Posterior cingulate gyrus (tissue), 11 donors: Measurements from ENCODE around the gene PRKX.
"Not testable (repeated sequence)": the region's sequence is repeated elsewhere in the genome, so short reads cannot be mapped to it uniquely, and the experiment has no call there.

Source experiments
- DNase-seq, 10 donors: peaks; one replicate each; pipeline versions ENCODE4 v3.0.0 to v3.0.0-alpha.2; 2020 to 2021; ENCODE audit warnings: mixed read lengths in 3 of 10
- intact Hi-C: fragments of 100-400 bp; cut with DNase I; formaldehyde crosslinking; loops from one replicate; pipeline ENCODE4 v1.15.1; 2023

The PRKX gene

GRCh38 chrX:3589474-3589873, 124.0 kb downstream of the PRKX start:
- DNase-seq = no peak
- intact Hi-C loops = no loop called here

- no peak for DNase-seq
- intact Hi-C loops = no loop called here
These were observed 127.7 kb downstream of the PRKX start for GRCh38 chrX:3585719-3586118.

DNA sequence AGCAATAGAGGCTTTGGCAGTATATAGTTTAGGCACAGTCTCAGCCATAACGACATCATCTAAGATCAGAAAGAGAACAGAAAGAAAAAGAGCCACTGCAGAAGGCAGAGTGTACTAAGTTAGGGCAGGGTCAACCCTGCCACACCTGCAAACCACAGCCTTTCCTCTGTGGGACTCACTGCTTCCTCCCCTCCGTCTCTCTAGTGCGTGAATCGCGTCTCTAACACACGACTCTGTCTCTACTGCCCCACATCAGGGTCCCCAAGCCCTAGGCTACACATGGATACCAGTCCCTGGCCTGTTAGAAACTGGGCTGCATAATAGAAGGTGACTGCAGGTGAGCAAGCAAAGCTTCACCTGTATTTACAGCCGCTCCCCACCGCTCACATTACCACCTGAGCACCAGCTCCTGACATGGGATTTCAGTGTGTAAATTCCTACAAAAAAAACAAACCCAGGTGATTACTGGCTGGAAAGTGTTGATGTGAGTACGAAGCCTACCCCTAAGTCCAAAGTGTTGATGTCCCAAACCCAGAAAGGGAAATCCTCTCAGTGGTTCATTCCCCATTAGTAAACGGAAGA, 128.9 kb downstream of the PRKX start:
- no peak for DNase-seq

DNA sequence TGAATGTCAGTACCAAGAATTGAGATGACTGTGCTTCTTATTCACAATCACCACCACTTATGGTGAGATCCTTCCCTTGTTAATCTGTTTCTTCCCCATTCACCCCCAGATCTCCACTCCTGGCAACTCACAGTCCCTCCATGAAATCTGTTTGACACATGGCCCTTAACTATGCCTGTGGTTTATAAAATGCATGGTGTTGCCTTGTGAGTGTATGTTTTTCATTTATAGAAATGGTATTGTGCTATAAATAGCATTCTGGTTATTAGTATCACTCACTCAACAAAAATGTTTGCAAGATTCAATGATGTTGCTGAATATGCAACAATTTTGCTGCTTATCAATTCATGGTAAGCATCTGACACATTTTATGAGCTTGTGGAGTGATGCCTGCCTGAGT, 131.0 kb downstream of the PRKX start:
- intact Hi-C loops = no loop called here
- DNase-seq = no peak

More for the DNA sequence above, 128.9 kb downstream of the PRKX start:
- intact Hi-C loops = no loop called here

DNA sequence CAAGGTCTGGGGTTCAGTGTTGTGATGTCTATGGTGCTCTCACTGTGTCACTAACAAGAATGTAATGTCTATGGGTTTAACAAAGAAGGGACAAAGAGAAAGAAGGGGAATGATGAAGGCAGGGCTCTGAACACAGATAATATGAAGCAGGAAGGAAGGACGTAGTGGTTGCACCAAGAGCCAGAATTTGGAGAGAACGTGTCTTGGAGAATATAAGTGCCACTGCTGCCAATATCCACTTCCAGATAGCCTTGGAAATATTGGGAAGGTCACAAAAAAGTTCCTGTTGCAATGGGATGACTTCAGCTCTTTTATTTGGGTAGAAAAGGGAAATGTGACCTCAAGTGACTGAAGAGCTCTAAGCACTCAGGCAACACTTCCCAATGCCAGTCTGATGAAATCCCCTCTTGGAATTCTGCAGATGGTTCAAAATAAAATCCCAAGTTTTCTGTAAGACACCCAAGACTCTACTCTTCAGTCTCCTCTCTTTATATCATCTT, 131.8 kb downstream of the PRKX start:
- intact Hi-C loops = no loop called here
- DNase-seq = no peak

DNA sequence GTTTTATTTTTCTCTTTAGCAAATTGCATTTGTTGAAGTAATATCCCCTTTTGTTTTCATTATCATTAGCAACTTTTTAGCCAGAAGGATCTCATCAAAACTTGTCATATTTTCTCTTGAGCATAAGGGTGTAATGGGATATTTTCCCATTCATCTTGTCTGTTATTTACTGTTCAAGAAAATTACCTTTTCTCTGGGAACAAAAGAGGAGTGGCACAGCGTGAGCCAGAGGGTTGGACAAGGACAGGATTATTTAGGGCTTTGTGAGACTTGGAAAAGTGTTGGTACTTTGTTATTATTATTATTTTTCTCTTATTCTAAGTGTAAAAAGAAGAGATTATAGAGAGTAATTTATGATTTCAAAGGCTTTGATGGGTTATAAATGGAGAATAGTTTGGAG, 135.9 kb downstream of the PRKX start:
- intact Hi-C loops = no loop called here
- DNase-seq = no peak

GRCh38 chrX:3576886-3577501, 136.5 kb downstream of the PRKX start:
- intact Hi-C loops = no loop called here
- DNase-seq = no peak

DNA sequence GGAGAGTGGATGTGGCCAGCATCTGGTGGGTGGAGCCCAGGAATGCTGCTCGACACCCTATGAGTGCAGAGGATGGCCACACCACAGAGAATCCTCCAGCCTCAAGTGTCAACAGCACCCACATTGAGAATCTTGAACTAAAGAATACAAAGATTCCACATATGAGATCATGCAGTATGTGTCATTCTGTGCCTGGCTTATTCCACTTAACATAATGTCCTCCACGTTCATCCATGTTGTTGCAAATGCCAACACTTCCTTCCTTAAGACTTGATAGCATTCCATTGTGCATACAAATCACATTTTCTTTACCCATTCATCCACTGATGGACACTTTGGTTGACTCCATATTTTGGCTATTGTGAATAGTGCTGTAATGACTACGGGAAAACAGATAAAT, 145.8 kb downstream of the PRKX start:
- no peak for DNase-seq
- intact Hi-C loops = no loop called here

- intact Hi-C loops = no loop called here
These were observed 150.0 kb downstream of the PRKX start for GRCh38 chrX:3563451-3563850.

DNA sequence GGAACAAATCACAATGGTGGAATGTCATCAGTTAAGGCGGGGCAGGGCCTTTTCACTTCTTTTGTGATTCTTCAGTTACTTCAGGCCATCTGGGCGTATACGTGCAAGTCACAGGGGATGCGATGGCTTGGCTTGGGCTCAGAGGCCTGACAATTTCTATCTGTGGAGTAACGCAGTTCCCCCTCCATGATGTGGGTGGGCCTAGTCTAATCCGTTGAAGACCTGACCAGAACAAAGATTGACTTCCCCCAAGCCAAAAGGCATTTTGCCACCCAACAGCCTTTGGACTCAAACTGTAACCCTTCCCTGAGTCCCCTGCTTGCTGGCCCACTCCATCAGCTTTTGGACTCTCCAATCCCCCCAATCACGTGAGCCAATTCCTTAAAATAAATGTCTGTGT, 153.4 kb downstream of the PRKX start:
- DNase-seq, intact Hi-C loops: not testable (repeated sequence)

More at GRCh38 chrX:3563451-3563850, 150.0 kb downstream of the PRKX start:
- DNase-seq = no peak
